H1 (cell line): ENCODE measurements around the gene OPCML. TPM values are rescaled to one million over a fixed set of nuclear protein-coding genes. Genes with fewer than 3 reads are reported as not detected.

Source experiments
- BRCA1 ChIP-seq: IDR thresholded peaks from 2 replicates; pipeline ENCODE4 v1.6.1; 2012; ENCODE audit warnings: low read depth, low read length, improper control_type of control experiment
- CBX8 ChIP-seq: fragments of 300-800, 300-1000 bp; sonication (generic); IDR thresholded peaks from 2 replicates; pipeline ENCODE4 v1.7.1; 2016; ENCODE audit warnings: low read depth, low read length, borderline replicate concordance
- CTCF ChIP-seq, 3 experiments: IDR thresholded peaks; 1 replicate in 2 of 3; 2 replicates in 1 of 3; pipeline versions ENCODE4 v1.5.1 to v1.6.1; 2011; ENCODE audit warnings: low read length in 3 of 3, mild to moderate bottlenecking in 3 of 3, inconsistent platforms in 2 of 3, low read depth in 1 of 3, moderate library complexity in 1 of 3; ENCODE audit not compliant: insufficient read depth in 1 of 3; ENCODE audit errors: control extremely low read depth in 1 of 3
- USF2 ChIP-seq: IDR thresholded peaks from 2 replicates; pipeline ENCODE4 v1.6.1; 2011; ENCODE audit warnings: low read length, improper control_type of control experiment
- polyA plus RNA-seq, 7 experiments: library from polyadenylated mRNA; depleted of rRNA in 3 of 7; stranded (reverse) in 5 of 7; unstranded in 2 of 7; fragments of >200 nt in 5 of 7; fragments of 200-250 nt in 2 of 7; gene quantifications; 1 replicate in 5 of 7; 2 replicates in 1 of 7; 4 replicates in 1 of 7; pipeline versions ENCODE4 v1.2.1 to v1.2.3, GENCODE V29; 2011 to 2013; ENCODE audit warnings: missing spikeins in 2 of 7, mixed read lengths in 2 of 7
- total RNA-seq: library from RNA; stranded (reverse); fragmentation: NEBNext Ultra II Directional; extraction: Animal tissue kit (Norgen Biotek cat#: 25700); gene quantifications from 2 replicates; pipeline ENCODE4 v1.2.1, GENCODE V29; 2021

The OPCML gene
- total and polyA plus RNA-seq, 2 of the 8 experiments (the other 6 are each of a cell fraction or from before 2014, with no cell fraction given): 2.3 to 3.1 TPM

- TF ChIP-seq CTCF (IDR thresholded peaks at IDR 0.05; ENCODE audit: control extremely low read depth in 1 of 3, insufficient read depth in 1 of 3, low read depth in 1 of 3, low read length in 3 of 3) (no peak), CBX8 (no peak), BRCA1 (no peak), USF2 (no peak)
Observed at GRCh38 chr11:132670921-132671675, 861.2 kb downstream of the OPCML start (continued).
